Caco-2 (cell line): ENCODE results near the gene PPP1R13B. TPM values are rescaled to one million over a fixed set of nuclear protein-coding genes. Genes with fewer than 3 reads are reported as not detected.

ENCODE experiments used
- BruUV-seq: library from RNA; stranded (reverse); fragments of 400-500 nt; replicated peaks from 2 replicates; lab custom pipeline; 2021; lab: Mats Ljungman, UMichigan
- CTCF ChIA-PET: fragments of 300-600 bp; sonication (Branson Sonifier 250); formaldehyde crosslinking; loops from one replicate; lab custom pipeline; 2022; ENCODE audit warnings: antibody characterized with exemption; lab: Charles Lee
- POLR2A ChIA-PET: fragments of 300-600 bp; sonication (Branson Sonifier 250); formaldehyde crosslinking; loops from one replicate; lab custom pipeline; 2022; ENCODE audit warnings: antibody characterized with exemption; lab: Charles Lee
- DNase-seq, 2 experiments: peaks; one replicate each; pipeline versions ENCODE4 v3.0.0 to v3.0.0-alpha.2; 2020 to 2022
- H3K27me3 ChIP-seq: replicated peaks from 2 replicates; pipeline ENCODE4 v1.6.0; 2011; ENCODE audit warnings: low read length; ENCODE audit not compliant: control insufficient read depth, insufficient read depth
- H3K36me3 ChIP-seq: 2 replicates; pipeline ENCODE4 v1.5.1; 2011; ENCODE audit warnings: low read length; ENCODE audit not compliant: control insufficient read depth, insufficient read depth
- H3K4me1 ChIP-seq: fragments of 250-450 bp; sonication (Bioruptor Pico); 2 replicates; pipeline ENCODE4 v1.5.1; 2020; ENCODE audit warnings: mild to moderate bottlenecking
- H3K4me3 ChIP-seq: 2 replicates; pipeline ENCODE4 v1.5.1; 2011; ENCODE audit warnings: low read depth, mild to moderate bottlenecking, control low read depth, low read length
- H3K9me3 ChIP-seq: fragments of 250-450 bp; sonication (Bioruptor Pico); 2 replicates; pipeline ENCODE4 v1.5.1; 2020; ENCODE audit warnings: mild to moderate bottlenecking, moderate library complexity
- H3K27ac Mint-ChIP-seq: one replicate; pipeline ENCODE4 v1.8.0; 2022; ENCODE audit warnings: mixed read lengths; ENCODE audit not compliant: unreplicated experiment
- H3K27me3 Mint-ChIP-seq: one replicate; pipeline ENCODE4 v1.8.0; 2022; ENCODE audit warnings: mixed read lengths; ENCODE audit not compliant: insufficient read depth, unreplicated experiment
- H3K36me3 Mint-ChIP-seq: one replicate; pipeline ENCODE4 v1.8.0; 2022; ENCODE audit warnings: mild to moderate bottlenecking, mixed read lengths; ENCODE audit not compliant: insufficient read depth, unreplicated experiment
- H3K4me1 Mint-ChIP-seq: one replicate; pipeline ENCODE4 v1.8.0; 2022; ENCODE audit warnings: low read depth, mixed read lengths; ENCODE audit not compliant: unreplicated experiment
- H3K4me3 Mint-ChIP-seq: one replicate; pipeline ENCODE4 v1.8.0; 2022; ENCODE audit warnings: mild to moderate bottlenecking, moderate library complexity, mixed read lengths; ENCODE audit not compliant: unreplicated experiment
- H3K9me3 Mint-ChIP-seq: one replicate; pipeline ENCODE4 v1.8.0; 2022; ENCODE audit warnings: mixed read lengths; ENCODE audit not compliant: unreplicated experiment
- intact Hi-C: fragments of 100-400 bp; cut with micrococcal nuclease; formaldehyde crosslinking; loops from one replicate; pipeline ENCODE4 v1.10.0; 2022; ENCODE audit not compliant: unreplicated experiment
- total RNA-seq: library from RNA; stranded (reverse); gene quantifications from 2 replicates; pipeline ENCODE4 v1.2.3, GENCODE V29; 2022
- TF ChIP-seq, protein P1 (sequence below), 2 experiments: fragments of 200-600 bp in 1 of 2; IDR thresholded peaks; 1 replicate in 1 of 2; 2 replicates in 1 of 2; pipeline versions ENCODE4 v1.5.1 to v1.8.0; 2011 to 2022; ENCODE audit warnings: antibody characterized with exemption in 1 of 2, control low read depth in 1 of 2, inconsistent platforms in 1 of 2, low read depth in 1 of 2, low read length in 1 of 2, mild to moderate bottlenecking in 1 of 2, moderate library complexity in 1 of 2; ENCODE audit not compliant: insufficient read depth in 1 of 2, severe bottlenecking in 1 of 2, unreplicated experiment in 1 of 2

PPP1R13B gene
- total RNA-seq, 1 experiment from 2014 or later, result 15.8 TPM

DNA sequence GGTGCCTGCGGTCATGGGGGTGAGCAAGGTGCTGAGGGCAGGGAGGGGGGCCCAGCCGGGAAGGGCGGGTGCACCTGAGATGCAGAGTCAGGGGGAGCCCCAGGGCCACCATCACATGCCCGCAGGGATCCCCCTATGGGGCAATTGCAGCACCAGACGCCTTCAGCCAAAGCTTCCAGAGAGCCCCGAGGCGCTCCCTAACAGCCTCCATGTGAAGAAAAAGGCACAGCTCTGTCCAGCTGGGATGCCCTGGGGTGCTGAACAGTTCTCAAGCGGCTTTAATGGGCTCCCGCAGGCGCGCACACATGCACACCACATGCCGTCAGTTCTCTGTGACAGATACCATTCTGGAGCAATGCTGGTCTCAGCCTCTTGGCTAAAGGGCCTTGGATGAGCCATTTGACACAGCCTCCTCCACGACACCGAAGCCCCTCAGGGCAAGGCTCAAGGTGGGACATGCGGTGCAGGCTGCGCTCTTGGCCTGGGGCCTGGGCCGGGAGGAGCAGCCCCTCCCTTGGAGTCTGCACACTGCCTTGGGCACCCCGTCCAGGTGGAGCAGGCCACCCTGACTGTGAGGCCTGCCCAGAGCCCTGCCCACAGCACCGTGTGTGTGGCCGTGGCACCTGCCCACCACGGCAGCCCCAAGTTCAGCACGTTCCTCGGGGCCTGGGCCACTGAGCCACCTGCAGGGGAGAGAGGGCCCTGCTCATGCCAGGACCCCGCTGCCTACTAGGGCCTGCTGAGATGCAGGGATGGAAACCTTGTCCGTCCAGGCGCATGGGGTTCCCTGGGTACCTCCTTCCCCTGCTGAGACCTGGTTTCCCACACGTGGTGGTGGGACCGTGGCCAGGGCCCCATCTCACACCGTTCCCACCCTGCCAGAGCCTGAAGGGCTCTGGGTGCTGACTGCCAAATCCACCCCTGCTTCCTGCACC lies 139.8 kb downstream of the PPP1R13B start:
- H3K27ac Mint-ChIP-seq, result no peak overlapping the region
- TF ChIP-seq, protein P1, sequence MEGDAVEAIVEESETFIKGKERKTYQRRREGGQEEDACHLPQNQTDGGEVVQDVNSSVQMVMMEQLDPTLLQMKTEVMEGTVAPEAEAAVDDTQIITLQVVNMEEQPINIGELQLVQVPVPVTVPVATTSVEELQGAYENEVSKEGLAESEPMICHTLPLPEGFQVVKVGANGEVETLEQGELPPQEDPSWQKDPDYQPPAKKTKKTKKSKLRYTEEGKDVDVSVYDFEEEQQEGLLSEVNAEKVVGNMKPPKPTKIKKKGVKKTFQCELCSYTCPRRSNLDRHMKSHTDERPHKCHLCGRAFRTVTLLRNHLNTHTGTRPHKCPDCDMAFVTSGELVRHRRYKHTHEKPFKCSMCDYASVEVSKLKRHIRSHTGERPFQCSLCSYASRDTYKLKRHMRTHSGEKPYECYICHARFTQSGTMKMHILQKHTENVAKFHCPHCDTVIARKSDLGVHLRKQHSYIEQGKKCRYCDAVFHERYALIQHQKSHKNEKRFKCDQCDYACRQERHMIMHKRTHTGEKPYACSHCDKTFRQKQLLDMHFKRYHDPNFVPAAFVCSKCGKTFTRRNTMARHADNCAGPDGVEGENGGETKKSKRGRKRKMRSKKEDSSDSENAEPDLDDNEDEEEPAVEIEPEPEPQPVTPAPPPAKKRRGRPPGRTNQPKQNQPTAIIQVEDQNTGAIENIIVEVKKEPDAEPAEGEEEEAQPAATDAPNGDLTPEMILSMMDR (IDR thresholded peaks at IDR 0.05; ENCODE audit: insufficient read depth in 1 of 2, low read depth in 1 of 2, low read length in 1 of 2, severe bottlenecking in 1 of 2, unreplicated experiment in 1 of 2), result no peak
- no TSS peak for BruUV-seq

GRCh38 chr14:103706551-103707328 lies 140.6 kb downstream of the PPP1R13B start:
- POLR2A ChIA-PET, result no interaction called here
- H3K4me3 Mint-ChIP-seq, result no peak overlapping the region

More for the DNA sequence above, 139.8 kb downstream of the PPP1R13B start:
- Histone ChIP-seq H3K36me3 (no peaks in the 10 kb centered on the region; the same call in 1 of the 2 replicates), H3K9me3 (no peaks in the 10 kb centered on the region), H3K4me1 (no peaks in the 10 kb centered on the region), H3K4me3 (no peak overlapping the region), H3K27me3 (no peaks in the 10 kb centered on the region)
- Mint-ChIP-seq H3K4me3 (no peak overlapping the region), H3K4me1 (no peaks in the 10 kb centered on the region), H3K36me3 (peaks cover 64% of the 10 kb centered on the region), H3K9me3 (no peaks in the 10 kb centered on the region), H3K27me3 (no peaks in the 10 kb centered on the region)
- ChIA-PET POLR2A (no interaction called here), CTCF (no interaction called here)
- intact Hi-C loops, result no loop called here
- no peak for DNase-seq

More at GRCh38 chr14:103706551-103707328, 140.6 kb downstream of the PPP1R13B start:
- Mint-ChIP-seq H3K27ac (no peak overlapping the region), H3K9me3 (no peaks in the 10 kb centered on the region), H3K27me3 (no peaks in the 10 kb centered on the region), H3K36me3 (peaks cover 71% of the 10 kb centered on the region), H3K4me1 (no peaks in the 10 kb centered on the region)
- Histone ChIP-seq H3K4me3 (no peak overlapping the region), H3K9me3 (no peaks in the 10 kb centered on the region), H3K27me3 (no peaks in the 10 kb centered on the region), H3K4me1 (no peaks in the 10 kb centered on the region), H3K36me3 (no peaks in the 10 kb centered on the region; the same call in 1 of the 2 replicates)
- CTCF ChIA-PET, result no interaction called here
- DNase-seq, result no peak
- intact Hi-C loops, result no loop called here
- TF ChIP-seq, protein P1 (IDR thresholded peaks at IDR 0.05; ENCODE audit: insufficient read depth in 1 of 2, low read depth in 1 of 2, low read length in 1 of 2, severe bottlenecking in 1 of 2, unreplicated experiment in 1 of 2), result no peak
- no TSS peak for BruUV-seq
